ENCODE results near the gene TAF10.

TAF10 gene

GRCh38 chr11:6614446-6614845, 2.4 kb upstream of the TAF10 start:
- DNase-seq (ENCODE audit: low read depth): no peak
- no peak overlapping the region for H3K4me3 ChIP-seq (ENCODE audit: low read depth, low read length)
- no peak for TF ChIP-seq CTCF (IDR thresholded peaks at IDR 0.05; ENCODE audit: control insufficient read depth, extremely low read depth, insufficient read depth)

GRCh38 chr11:6613496-6613895, 1.5 kb upstream of the TAF10 start:
- DNase-seq (ENCODE audit: low read depth): no peak
- peak overlapping the region; percentile 86 for H3K4me3 ChIP-seq (ENCODE audit: low read depth, low read length)
- no peak for TF ChIP-seq CTCF (IDR thresholded peaks at IDR 0.05; ENCODE audit: control insufficient read depth, extremely low read depth, insufficient read depth)

- no peak for TF ChIP-seq CTCF (IDR thresholded peaks at IDR 0.05; ENCODE audit: control insufficient read depth, extremely low read depth, insufficient read depth)
- no peak for DNase-seq (ENCODE audit: low read depth)
- peak overlapping the region; percentile 86 for H3K4me3 ChIP-seq (ENCODE audit: low read depth, low read length)
These were observed 128 bp downstream of the TAF10 start for GRCh38 chr11:6611963-6612212.

GRCh38 chr11:6611092-6611962, 689 bp downstream of the TAF10 start:
- DNase-seq (ENCODE audit: low read depth): no peak
- H3K4me3 ChIP-seq (ENCODE audit: low read depth, low read length): peak overlapping the region; percentile 86
- no peak for TF ChIP-seq CTCF (IDR thresholded peaks at IDR 0.05; ENCODE audit: control insufficient read depth, extremely low read depth, insufficient read depth)

GRCh38 chr11:6610591-6610990, 1.4 kb downstream of the TAF10 start:
- H3K4me3 ChIP-seq (ENCODE audit: low read depth, low read length): no peak overlapping the region; the same call in 1 of the 2 replicates
- DNase-seq (ENCODE audit: low read depth): no peak
- no peak for TF ChIP-seq CTCF (IDR thresholded peaks at IDR 0.05; ENCODE audit: control insufficient read depth, extremely low read depth, insufficient read depth)

GRCh38 chr11:6609502-6610015, 2.5 kb downstream of the TAF10 start:
- no peak for TF ChIP-seq CTCF (IDR thresholded peaks at IDR 0.05; ENCODE audit: control insufficient read depth, extremely low read depth, insufficient read depth)
- no peak for DNase-seq (ENCODE audit: low read depth)
- H3K4me3 ChIP-seq (ENCODE audit: low read depth, low read length): no peak overlapping the region
